GM12865 (cell line): Measurements from ENCODE around the gene CTNNA1.

ENCODE experiments used
- DNase-seq: peaks from one replicate; pipeline ENCODE4 v3.0.0; 2010; ENCODE audit warnings: low read depth
- H3K4me3 ChIP-seq: 2 replicates; pipeline ENCODE4 v1.5.1; 2011; ENCODE audit warnings: mild to moderate bottlenecking, low read depth, low read length, control low read depth
- CTCF ChIP-seq: IDR thresholded peaks from 2 replicates; pipeline ENCODE4 v1.5.1; 2011; ENCODE audit warnings: low read length, control low read depth, low read depth, inconsistent platforms; ENCODE audit not compliant: insufficient read depth; ENCODE audit errors: missing control alignments

Gene CTNNA1

GRCh38 chr5:138824516-138824915, 71.3 kb downstream of the CTNNA1 start:
- no peak for TF ChIP-seq CTCF
- H3K4me3 ChIP-seq = no peak overlapping the region
- DNase-seq = no peak

DNA sequence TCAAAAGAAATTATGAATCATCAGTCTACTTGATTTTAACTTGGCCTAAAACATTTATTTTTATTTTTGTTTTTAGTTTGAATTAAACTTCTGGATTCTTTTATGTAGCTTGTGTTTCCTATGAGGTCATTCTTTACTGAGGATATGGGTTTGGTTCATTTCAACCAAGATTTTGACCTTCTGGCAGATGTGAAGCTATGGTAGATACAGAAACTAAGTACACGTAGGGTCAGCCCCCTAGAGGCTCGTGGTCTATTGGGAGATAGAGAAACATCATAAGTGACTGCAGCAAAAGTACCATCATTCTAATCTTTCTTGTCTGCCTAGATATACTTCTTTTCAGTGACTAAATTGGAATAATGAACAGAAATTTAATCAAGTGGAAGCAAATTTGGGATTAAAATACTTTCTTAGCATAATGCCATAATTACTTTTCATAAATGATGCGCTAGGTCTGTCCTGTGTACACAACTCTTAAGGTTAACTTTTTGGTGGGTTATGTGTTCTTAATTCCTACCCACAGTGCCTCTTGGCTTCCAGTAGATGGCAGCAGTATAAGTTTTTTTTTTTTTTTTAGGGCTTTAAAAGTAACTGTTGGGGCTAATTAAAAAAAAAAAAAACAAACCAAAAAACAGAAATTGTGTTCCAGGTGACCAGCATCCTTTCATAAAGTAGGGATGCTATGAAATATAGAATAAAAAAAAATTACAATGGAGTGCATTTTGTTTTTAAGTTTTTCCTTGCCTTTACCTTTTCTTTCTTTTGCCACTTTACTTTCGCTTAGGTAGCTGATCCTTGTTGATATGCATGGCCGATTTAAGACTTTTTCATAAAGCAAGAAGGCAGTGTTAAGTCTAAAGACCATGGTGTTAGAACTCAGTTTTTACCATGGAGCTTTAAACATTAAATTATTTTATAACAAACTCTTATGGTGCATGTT, 72.0 kb downstream of the CTNNA1 start:
- H3K4me3 ChIP-seq = no peak overlapping the region
- peak; percentile 12 for DNase-seq
- TF ChIP-seq CTCF = peak; percentile 48

DNA sequence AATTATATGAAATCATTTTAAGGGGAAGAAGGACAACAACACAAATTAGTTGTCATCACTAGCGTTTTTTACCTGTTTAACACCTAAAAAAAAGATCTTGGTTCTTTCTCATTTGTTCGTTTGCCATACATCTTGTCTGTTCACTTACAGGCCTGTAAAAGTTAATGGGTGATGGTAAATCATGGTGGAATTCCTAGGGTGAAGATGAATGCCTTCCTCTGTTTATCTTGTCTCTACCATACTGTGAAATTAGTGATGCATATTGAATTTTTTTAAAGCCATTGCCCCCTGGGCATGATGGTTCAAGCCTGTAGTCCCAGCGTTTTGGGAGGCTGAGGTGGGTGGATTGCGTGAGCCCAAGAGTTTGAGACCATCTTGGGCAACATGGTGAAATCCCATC, 75.3 kb downstream of the CTNNA1 start:
- H3K4me3 ChIP-seq = no peak overlapping the region
- no peak for TF ChIP-seq CTCF
- DNase-seq = no peak

DNA sequence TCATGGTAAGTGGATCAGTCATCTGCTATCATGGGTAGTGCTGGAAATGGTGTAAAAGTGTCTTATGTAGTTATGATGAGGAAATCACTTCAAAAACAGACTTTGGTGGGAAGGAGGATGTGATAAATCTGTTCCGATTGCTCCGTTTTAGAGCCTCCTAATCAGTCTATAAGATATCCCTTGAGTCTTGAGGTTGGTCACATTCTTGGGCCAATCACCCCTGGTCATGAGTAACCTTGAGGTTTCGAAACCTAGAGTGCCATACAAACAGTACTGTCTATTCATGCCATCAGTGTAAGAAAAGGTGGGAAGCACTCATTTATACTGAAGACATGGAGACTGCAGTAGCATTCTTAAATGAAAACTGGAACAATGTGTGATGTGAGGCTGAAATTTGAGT, 76.1 kb downstream of the CTNNA1 start:
- DNase-seq = no peak
- no peak overlapping the region for H3K4me3 ChIP-seq
- no peak for TF ChIP-seq CTCF

- no peak for DNase-seq
- no peak overlapping the region for H3K4me3 ChIP-seq
- no peak for TF ChIP-seq CTCF
These were observed 78.5 kb downstream of the CTNNA1 start for GRCh38 chr5:138831703-138832102.

DNA sequence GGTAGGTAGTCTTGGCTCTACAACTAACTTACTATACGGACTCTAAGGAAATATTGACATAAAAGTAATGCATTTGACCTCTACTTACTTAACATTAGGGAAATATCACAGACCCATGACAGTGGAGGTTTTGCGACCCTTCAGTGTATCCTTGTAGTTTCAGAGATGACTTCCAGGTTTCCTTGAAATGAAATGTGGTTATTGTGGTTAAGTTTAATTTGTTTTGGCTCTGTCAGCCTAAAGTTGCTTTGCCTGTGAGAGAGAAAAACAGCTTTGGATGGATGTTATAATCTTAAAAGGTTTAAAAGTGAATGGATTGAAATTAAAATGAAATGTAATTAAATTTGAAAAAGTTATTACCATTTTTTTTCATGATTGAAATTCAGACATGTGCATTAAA, 79.0 kb downstream of the CTNNA1 start:
- DNase-seq = no peak
- TF ChIP-seq CTCF = no peak

DNA sequence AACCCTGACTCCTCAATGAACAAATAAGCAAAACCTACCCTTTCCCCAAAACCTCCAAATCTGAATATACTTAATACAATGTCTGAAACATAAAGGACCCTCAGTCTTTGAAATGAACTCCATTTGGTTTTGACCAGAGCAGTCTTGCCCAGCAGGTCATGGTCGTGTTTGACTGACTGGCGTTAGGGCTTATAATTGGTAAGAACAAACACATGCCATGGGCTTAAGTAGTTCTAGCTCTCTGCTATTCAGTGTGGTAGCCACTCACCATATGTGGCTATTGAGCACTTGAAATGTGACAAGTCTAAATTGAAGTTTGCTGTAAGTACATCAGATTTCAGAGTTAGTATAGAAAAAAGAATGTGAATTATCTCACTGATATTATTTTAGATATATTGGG, 79.9 kb downstream of the CTNNA1 start:
- H3K4me3 ChIP-seq = no peak overlapping the region
- no peak for DNase-seq
- no peak for TF ChIP-seq CTCF

More for the DNA sequence above, 79.0 kb downstream of the CTNNA1 start:
- H3K4me3 ChIP-seq = no peak overlapping the region
